Skeletal muscle cell (primary cell): ENCODE data around the gene ITGA4.

ENCODE experiments used
- DNase-seq: peaks from one replicate; pipeline ENCODE4 v3.0.0-alpha.2; 2010; ENCODE audit warnings: low read depth
- H3K4me3 ChIP-seq: 2 replicates; pipeline ENCODE4 v1.5.1; 2011; ENCODE audit warnings: low read depth, mild to moderate bottlenecking, control low read depth, low read length, moderate library complexity

ITGA4 gene

DNA sequence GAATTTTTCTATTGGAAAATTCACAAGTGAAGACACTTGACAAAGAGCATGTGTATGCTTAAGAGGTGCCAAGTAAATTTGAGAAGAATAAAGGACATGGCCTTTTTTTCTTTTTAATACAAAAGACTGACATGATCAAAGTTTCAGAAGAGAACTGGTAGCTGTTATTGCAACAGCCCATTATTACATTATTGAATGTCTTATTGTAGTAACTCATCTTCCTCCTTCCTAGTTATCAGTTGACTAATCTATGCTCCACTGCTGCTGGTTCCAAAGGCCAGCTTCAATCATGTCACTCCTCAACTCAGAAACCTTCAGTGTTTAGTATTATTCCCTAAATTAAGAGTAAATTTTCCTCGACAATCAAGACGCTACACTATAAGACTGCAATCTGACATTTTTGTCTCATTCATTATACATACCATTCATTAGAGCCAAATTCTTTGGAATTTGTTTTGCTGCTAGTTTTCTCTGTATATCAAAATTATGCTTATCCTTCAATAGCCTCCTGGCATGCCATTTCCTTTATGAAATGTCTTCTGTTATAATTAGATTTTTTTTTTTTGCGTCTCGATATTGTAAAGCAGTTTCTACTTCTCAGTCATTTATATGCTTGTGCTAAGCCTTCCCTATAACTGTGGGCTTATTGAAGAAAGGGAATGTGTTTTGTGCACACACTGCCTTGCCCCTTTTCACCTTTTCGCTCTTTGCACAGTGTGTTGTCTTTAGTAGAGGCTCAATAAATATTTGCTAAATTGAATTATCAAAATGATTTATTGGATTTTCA, 27.9 kb downstream of the ITGA4 start:
- DNase-seq, result no peak
- no peak overlapping the region for H3K4me3 ChIP-seq

DNA sequence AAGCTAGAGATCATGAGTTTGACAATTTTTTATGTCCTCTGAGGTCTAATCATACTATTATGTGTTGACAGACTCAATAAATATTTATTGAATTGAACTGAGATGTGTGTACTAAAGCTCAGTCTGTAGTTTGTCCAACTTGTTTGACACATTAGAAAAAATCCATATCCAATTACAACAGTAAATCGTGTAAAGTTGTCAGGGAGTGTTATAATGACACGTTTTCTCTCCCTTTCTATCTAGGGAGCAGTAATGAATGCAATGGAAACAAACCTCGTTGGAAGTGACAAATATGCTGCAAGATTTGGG, 28.4 kb downstream of the ITGA4 start:
- no peak for DNase-seq
- no peak overlapping the region for H3K4me3 ChIP-seq

DNA sequence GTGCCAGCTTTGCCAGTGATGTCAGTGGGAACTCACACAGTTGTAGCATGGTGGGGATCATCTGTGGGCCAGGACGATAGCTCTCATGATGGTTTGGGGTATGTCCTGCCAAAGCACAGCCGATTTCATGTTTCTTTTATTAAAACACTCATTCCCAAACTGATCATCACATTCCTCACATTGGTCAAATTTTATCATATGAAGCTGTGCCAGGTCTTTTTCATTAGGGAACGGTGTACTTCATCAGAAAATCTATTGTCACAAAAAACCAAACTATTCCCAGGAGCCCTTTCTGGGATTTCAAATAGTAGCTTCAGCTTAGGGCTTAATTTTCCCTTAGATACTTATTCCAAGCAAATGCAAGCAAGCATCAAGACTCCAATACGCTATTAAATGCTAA, 42.0 kb downstream of the ITGA4 start:
- H3K4me3 ChIP-seq, result no peak overlapping the region
- no peak for DNase-seq

DNA sequence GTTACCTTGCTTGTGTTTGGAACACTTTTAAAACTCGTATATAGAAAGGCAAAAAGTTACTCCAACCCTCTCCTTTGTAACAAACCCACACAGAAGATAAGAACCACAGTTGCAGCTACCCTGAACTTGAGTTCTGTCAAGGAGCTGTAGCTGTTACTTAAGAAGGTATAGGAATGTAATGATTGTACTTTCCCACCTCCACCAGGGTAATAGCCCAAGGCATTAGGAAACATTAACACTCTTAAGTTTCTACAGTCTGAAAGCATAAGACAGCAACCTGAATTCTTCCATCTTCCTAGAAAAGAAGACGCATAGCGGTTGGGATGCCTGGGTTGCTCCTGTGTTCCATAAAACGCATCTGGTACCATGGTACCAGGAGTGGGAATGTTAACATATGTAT, 43.0 kb downstream of the ITGA4 start:
- DNase-seq, result no peak
- no peak overlapping the region for H3K4me3 ChIP-seq

DNA sequence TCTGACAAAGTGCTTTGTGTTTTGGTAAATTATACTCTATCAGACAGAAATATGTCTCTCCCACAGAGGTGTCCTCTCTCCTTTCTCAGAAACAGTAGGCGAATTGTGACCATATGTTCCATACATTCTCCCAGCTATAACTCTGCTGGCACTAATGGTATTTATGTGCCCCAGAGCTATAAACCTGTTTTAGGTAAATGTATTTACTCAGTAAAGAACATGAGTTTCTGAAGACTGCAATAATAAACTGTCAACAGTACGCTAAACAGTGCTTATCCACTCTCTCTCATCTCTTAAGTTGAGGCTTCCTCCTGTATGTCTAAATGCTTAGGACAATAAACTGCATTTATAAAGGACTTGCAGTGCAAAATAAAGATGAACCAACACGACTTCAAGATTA, 58.5 kb downstream of the ITGA4 start:
- DNase-seq, result no peak
- no peak overlapping the region for H3K4me3 ChIP-seq

DNA sequence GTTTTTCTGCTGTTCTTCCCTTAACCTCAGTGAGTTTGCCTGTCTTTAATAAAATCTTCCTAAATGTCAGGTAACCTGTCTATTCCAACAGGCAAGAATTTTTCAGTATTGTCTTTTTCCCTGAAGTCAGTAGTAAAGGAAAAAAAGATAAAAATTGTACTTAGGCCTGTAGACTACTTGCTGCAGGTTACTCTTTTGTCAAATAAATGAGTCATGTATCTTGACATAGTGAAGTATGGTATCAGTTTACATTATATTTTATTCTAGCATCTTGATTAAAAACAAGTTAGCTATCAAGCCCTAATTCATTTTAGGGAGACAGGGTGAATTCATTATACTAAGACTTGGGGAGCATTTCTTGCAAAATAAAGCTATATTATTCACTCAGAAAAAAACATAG, 59.8 kb downstream of the ITGA4 start:
- H3K4me3 ChIP-seq, result no peak overlapping the region
- DNase-seq, result no peak

DNA sequence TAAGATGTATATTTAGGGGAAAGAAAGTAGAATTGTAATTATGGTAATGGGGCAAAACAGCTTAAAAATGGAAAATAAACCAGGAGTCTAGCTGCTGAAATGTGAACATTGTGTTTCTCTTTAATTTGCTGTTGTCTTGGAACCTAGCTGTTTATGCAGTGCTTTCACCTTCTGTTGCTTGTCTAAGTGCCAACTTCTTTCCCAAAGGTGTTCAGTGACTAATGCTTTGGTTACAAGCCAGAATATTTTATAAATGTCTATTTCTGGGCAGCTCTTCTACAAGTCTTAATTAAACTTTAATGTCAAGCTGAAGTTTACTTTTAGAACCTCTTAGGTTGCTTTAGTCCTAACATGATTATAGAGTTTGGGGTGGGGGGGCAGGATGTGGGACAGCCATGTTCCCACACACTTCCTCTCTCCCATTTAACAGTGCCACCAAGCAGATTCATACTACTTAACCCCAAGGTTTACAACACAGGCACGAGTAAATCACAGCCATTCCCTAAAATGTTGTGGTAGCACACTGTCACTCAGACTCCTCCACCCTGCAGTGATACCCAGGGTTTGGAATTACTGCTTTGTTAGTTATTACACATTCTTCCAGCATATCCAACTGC, 60.6 kb downstream of the ITGA4 start:
- no peak overlapping the region for H3K4me3 ChIP-seq
- DNase-seq, result no peak

DNA sequence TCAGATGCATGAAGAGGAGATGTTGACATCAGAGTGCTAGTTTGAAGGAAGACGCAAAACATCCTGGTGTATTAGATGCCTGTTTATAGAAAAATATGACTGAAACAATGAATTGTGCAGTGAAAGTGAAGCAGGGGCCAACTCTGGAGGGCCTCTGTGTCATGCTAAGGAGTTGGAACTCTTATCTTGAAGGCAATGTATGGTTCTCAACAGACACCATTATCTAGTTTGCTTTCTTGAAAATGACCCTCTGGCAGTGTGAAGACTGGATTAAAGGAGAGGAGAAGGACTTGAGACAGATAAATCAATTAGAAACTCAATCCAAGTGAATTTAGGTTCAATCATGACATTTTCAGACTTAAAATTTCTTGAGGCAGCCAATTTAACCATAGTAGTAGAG, 63.1 kb downstream of the ITGA4 start:
- no peak overlapping the region for H3K4me3 ChIP-seq
- no peak for DNase-seq

DNA sequence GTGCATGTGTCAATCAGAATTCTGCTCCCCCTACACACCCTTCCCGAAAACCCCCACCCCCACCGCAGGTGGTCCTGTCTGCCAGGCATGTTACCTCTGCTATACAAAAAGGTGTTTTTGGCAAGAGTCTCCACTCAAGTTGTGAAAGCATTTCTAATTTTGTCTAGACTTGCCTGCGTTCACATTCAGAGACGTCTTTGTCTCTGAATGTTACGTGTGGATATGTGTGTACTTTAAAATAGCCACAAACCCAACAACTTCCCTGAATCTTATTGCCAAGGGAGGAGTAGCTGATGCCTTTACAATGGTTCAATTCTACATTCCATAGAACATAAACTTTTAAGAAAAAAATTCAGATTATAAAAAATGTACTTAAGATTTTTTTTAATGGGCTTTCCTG, 66.6 kb downstream of the ITGA4 start:
- H3K4me3 ChIP-seq, result no peak overlapping the region
- no peak for DNase-seq

DNA sequence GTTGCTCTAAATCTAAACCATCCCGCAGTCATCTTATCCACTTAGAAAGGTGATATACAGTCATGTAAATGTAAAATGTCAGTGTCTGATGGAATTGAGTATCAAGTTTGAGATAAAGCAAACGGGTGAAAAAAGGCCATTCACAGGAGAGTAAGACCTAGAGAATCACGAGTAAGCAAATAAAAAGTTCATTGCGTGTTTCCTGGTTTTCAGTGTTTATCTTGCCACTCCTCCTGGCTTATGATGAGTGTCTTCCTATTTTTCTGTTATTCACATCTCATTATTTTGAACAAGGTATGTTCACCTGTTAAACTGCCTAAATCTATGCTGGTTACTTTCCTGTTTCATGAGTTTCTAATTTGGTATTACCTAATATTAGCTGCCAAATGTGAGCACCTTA, 68.8 kb downstream of the ITGA4 start:
- H3K4me3 ChIP-seq, result no peak overlapping the region
- DNase-seq, result no peak

DNA sequence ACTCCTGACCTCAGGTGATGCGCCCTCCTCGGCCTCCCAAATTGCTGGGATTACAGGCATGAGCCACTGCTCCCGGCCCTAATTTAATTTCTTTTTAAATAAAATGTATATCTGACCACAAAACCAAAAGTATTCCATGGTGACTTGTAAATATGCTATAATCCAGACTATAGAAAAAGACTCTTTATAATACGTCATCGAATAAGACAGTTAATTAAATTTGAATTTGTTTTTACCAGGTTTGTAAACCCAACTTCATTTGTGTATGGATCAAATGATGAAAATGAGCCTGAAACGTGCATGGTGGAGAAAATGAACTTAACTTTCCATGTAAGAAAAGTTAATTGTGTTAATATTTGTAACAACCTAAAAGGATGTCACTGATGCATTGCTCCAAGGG, 69.9 kb downstream of the ITGA4 start:
- H3K4me3 ChIP-seq, result no peak overlapping the region
- DNase-seq, result no peak

DNA sequence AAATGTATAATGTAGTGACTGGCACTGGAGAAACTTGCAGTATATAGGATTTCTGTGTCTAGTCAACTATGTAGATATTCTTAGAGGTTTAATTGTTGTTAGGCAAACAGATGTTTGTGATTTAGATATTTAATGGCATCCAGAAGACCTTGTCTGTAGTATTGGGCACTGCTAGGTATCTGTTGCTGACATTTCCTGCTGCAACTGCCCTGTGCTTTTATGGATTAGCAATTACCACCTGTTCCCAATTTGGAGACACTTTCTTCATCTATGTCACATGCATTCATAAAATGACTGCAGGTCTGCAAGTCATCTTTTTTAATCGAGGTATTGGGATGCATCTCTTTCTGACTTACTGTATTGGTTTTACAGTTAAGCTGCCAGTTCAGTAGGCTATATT, 71.3 kb downstream of the ITGA4 start:
- no peak overlapping the region for H3K4me3 ChIP-seq
- no peak for DNase-seq

DNA sequence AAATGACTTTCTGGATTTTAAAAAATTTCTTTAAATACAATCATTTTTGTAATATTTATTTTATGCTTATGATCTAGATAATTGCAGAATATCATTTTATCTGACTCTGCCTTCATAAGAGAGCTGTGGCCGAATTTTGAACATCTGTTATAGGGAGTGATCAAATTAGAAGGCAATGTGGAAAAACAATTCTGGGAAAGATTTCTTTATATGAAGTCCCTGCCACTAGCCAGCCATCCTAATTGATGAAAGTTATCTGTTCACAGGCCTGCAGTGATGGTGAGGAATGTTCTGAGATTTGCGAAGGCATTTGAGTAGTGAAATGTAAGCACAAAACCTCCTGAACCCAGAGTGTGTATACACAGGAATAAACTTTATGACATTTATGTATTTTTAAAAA, 79.5 kb downstream of the ITGA4 start:
- DNase-seq, result no peak
- no peak overlapping the region for H3K4me3 ChIP-seq

DNA sequence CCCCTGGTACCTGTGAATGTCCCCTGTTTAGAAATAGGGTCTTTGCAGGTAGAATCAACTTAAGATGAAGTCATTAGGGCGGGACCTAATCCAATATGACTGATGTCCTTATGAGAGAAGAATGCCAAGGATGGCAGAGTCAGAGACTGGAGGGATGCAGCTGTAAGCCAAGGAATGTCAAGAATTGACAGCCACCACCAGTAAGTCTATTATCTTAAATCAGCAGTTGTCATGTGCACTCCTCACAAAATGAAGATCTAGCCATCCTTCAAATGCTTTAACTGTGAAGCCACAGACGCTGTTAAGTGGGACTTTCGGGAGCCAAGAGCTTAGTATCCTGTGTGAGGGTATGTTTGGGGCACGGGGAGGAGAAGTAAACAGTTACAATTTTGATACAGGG, 83.2 kb downstream of the ITGA4 start:
- DNase-seq, result no peak
- H3K4me3 ChIP-seq, result no peak overlapping the region

DNA sequence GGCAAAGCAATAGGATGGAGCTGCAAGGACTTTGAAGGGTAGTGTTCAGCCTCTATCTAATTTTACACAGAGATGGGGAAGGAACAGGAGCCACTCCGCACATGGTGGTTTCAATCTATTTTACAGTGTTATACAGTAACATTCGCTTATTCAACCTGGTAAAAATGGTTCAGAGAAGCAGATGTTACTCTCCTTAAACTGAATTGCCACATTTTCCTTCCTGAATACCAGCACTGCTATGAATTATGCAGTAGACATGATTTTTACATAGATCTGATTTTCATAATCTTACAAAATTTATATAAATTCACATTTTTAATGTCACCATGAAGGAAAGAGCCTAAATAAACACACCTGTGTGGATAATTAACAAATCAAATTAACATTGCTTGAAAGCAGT, 85.0 kb downstream of the ITGA4 start:
- H3K4me3 ChIP-seq, result no peak overlapping the region

DNA sequence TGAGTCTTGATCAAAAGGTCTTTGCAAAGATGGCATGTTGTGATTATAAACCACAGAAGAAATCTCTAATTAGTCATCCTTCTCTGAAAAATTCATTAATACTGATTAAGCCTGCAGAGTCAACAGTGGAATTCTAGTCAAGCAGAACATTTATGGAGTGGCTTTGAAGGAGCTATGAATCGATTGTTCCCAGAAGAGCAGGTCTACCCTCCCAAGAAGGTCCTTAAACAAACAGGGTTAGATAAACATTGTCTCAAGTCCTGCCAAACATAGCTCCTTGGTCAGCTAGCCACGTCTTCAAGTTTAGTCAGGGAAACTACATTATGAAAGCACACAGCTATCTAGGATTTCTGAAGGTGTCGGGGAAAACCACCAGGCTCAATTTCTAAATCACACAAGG, 88.9 kb downstream of the ITGA4 start:
- peak; percentile 35 for DNase-seq
- H3K4me3 ChIP-seq, result no peak overlapping the region

More for the DNA sequence above, 85.0 kb downstream of the ITGA4 start:
- no peak for DNase-seq

DNA sequence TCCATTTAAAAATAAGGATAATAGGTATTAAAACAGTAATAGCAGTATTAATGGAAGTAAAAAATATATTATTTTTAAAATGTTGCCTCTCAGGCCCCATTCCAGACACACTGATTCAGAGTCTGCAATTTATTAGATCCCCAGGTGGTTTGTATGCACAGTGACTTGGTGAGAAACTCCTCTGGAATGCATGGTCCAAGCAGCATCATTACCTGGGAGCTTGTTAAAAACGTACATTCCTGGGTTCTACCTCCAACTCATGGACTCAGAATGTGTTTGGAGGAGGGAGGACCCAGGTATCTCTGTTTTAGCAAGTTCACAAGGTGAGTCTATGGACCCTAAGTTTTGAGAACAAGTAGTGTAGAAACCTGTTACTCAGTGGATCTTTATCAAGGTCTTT, 95.6 kb downstream of the ITGA4 start:
- DNase-seq, result no peak
- H3K4me3 ChIP-seq, result no peak overlapping the region

DNA sequence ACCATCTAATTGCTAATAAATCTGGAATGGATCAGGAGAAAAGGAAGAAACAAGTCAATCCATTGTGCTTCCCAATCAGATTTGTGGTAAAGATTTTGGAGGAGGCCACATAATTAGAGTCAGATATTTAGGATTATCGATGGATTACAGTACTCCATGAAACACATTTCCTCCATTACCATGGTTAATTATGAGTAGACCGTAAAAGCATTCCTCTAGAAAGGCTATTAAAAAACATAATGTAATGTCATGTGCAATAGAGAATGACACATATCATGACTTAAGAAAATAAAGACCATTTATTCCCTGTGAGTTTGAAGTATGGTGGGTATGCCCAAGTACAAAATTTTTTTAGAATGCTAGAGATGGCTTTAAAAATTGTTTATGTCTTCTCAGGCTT, 96.1 kb downstream of the ITGA4 start:
- DNase-seq, result no peak

DNA sequence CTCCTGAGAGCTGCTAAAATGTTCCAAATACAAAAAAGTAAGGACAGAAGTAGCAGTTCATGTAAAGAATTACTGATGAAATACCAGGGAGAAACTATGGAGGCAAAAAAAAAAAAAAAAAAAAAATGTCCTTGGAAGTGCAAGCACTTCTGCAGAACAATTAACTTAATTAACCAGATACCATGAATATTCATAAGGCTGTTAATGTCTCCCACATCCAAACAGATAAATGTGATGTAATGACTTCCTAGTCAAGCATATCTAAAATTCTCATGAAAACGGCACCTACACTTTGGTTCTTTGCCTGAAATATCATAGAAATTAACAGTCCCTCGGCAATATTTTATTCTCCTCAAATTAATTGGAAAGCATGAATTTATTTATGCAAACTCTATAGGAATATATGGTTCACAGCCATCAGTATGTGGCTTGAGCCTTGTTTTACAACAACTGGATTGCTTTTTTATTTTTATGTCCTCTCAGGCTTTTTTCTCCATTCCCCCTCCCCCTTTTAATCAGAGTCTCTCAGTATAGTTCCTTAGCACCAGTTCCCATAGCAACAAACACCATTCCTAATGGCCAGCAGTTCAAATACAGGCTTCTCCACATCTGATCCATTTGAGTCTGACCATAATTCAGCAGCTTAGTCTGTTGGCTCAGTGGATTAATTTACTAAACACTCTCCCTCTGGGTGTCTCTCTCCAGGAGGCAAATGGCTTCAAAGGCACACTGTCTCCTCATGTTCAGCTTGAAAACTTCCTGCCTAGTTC, 97.1 kb downstream of the ITGA4 start:
- H3K4me3 ChIP-seq, result no peak overlapping the region
- DNase-seq, result no peak

More for the DNA sequence above, 96.1 kb downstream of the ITGA4 start:
- no peak overlapping the region for H3K4me3 ChIP-seq

DNA sequence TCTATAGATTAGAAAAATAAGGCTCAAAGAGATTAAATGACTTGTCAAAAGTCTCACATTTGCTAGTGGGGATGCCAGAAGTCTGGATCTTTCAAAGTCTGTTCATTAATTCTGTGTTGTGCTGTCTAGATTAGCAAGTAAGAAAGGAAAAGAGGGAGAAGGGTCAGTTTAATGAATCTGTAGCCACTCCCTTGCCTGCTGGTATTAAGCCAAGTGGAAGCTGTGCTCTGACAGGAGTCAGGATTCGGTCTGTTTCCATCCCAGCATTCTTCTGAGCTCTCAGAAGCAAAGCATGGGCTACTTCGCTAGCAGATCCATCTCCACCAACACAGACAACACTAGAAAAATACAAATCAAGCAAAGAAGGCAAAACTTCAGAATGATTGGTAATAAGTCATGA, 101.2 kb downstream of the ITGA4 start:
- no peak for DNase-seq
- no peak overlapping the region for H3K4me3 ChIP-seq
